Fibroblast of the aortic adventitia (primary cell): ENCODE measurements around the gene SESN3. TPM values are rescaled to one million over a fixed set of nuclear protein-coding genes. Genes with fewer than 3 reads are reported as not detected.
A peak's percentile ranks its signal among the peaks of the same experiment; 100 is the strongest.

Source experiments
- DNase-seq: peaks from one replicate; pipeline ENCODE4 v3.0.0-alpha.2; 2010; ENCODE audit warnings: low read depth
- H3K4me3 ChIP-seq: 2 replicates; pipeline ENCODE4 v1.5.1; 2011; ENCODE audit warnings: low read depth, mild to moderate bottlenecking, control low read depth, low read length, moderate library complexity
- CTCF ChIP-seq: IDR thresholded peaks from 2 replicates; pipeline ENCODE4 v1.5.1; 2011; ENCODE audit warnings: mild to moderate bottlenecking, low read length, control low read depth, inconsistent platforms; ENCODE audit not compliant: insufficient read depth
- total RNA-seq: library from RNA; depleted of rRNA; stranded (reverse); fragments of >200 nt; gene quantifications from 2 replicates; pipeline ENCODE4 v1.2.3, GENCODE V29; 2012; ENCODE audit warnings: low replicate concordance

Gene SESN3
- total RNA-seq, 1 donor = 74.2 TPM

DNA sequence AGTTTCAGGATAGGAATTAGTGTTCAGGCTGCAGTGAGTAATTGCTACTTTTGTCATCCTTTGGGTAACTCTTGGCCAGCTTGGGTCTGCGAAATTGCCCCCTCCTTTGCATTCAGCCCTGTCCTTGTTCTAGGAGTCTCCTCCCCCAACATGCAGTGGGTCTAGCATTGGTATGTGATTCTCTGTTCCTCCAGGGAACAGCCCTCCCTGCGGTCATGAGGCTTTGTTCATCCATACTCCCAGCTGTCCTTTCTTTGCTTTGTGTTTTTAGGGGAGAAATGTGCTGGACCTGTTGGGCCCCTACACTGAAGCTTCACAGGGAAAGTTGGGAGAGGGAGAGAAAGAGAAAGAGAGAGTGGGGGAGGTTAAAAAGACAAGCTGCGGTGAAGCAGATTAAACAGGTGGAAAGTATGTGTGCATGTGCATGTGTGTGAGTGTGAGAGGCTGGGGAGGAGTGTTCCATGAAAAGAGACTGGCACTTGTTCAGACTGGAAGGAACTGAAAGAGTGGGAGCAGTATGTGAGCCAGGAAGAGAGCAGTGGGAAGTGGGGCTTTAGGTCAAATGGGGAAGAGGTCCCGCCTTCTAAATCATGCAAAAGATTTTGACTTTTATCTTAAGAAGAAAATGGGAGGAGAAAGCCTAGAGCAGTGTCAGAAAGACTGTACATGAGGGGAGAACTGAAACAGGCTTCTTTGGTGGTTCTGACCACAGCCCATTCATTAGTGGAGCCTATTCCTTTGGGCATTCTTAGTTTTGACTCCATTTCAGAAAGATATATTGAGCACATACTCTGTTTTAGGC, 17.9 kb upstream of the SESN3 start:
- H3K4me3 ChIP-seq = no peak overlapping the region
- TF ChIP-seq CTCF = no peak
- DNase-seq = no peak

GRCh38 chr11:95247883-95248282, 16.9 kb upstream of the SESN3 start:
- H3K4me3 ChIP-seq = no peak overlapping the region
- TF ChIP-seq CTCF = no peak
- DNase-seq = no peak

DNA sequence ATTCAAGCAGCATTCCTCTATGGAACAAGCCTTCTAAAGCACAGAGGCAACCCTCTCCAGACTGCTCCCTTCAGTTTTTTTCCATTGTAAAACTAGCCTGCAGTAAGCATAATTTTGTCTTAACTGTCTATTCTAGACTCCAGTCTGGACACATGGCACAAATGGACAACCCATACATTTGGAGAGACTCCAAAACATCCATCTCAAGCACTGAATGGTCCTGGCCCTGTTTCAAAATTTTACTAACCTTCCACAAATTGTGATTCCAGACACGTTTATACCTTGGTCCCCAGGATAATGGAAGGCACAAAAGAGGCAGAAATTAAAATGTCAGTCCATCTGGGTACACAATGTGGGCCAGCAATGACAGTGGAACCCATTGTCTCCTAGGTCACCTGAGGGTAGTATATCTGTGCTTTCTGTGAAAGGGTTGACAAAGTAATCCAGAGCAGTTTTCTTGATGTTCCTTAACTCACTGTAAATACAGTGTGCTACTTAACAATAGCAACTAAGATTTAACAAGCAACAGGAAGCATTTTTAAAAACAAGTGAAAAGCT, 16.2 kb upstream of the SESN3 start:
- no peak for TF ChIP-seq CTCF
- DNase-seq = no peak
- no peak overlapping the region for H3K4me3 ChIP-seq

DNA sequence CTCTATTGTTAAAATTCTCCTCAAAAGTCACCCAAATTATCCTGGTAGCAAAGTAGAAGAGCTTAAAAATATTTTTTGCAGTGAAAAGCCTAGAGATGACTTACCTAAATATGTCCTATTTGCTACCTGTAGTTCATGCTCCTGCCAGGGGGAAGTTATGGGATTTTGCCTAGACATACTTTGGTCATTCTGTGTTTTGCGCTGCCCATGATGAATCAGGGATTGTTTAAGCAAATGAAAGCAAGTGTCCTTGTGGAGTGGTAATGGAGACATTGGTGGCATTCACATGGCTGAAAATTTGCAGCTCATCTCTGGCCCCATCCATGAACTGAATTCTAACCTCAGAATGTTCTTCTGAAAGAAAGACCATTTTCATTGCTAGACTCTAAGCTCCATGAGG, 14.6 kb upstream of the SESN3 start:
- DNase-seq = no peak
- no peak overlapping the region for H3K4me3 ChIP-seq
- no peak for TF ChIP-seq CTCF

DNA sequence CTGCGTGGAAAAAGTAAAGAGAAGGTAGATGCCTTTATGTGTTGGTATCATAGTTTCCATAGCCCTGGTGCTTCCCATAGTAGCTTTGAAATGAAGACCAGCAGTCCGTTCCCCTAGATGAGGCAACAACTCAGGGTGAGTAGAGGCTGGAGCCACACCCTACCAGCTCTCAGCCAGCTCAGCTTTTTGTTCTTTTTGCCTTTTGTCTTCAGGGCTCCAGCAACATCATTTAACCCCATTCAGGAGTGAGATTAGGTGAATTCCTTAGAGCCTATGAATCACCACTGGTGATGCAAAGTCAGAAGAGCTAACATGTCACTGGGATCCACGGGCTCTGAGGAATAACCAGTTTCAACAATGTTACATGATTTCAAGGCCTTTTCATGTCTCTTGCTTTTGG, 14.0 kb upstream of the SESN3 start:
- DNase-seq = peak; percentile 94
- H3K4me3 ChIP-seq = no peak overlapping the region
- no peak for TF ChIP-seq CTCF

- no peak for TF ChIP-seq CTCF
- no peak for DNase-seq
- no peak overlapping the region for H3K4me3 ChIP-seq
Measured at GRCh38 chr11:95243673-95244072, 12.7 kb upstream of the SESN3 start.
